ENCODE results near the gene ENTPD8.

Gene ENTPD8

DNA sequence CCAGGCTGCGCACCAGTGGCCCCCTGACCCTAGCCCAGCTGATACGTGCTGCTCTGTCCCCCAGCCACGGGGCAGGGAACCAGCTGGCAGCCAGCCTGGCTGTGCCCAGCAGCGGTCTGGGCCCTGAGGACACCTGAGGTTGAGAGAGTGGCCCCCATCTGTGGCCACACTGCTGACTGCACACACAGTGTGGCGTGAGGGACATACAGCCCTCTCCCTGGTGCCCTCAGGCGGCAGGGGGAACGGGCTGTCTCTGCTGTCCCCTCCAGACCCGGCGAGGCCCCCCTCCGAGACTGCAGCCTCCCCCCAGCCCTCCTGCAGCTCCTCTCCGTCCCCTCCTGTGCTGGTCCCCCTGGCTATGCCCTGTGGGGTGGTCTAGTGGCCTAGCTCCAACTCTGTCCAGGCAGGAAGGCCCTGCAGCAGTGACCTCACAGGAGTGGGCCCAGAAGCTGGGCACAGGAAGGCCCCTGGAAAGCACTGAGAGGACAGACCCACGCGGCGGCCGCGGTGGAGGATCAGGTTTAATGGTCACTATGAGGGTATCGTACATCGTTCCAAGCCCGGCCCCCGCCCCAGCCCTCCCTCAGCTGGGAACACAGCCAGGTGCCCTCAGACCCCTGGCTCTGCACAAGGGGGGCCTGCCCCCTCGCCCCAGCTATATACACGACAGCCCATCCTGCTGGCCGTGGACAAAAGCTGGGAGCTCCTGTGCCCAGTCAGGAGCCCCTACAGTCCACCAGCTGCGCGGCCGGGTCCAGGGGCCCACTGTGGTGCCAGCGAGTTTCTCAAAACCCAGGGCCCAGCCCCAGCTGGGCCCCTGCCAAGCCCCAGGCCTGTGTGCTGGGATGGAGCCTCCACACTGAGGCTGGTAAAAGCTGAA is 6.8 kb upstream of the ENTPD8 start:
- DNase-seq (ENCODE audit: low read depth in 2 of 2), result no peak

DNA sequence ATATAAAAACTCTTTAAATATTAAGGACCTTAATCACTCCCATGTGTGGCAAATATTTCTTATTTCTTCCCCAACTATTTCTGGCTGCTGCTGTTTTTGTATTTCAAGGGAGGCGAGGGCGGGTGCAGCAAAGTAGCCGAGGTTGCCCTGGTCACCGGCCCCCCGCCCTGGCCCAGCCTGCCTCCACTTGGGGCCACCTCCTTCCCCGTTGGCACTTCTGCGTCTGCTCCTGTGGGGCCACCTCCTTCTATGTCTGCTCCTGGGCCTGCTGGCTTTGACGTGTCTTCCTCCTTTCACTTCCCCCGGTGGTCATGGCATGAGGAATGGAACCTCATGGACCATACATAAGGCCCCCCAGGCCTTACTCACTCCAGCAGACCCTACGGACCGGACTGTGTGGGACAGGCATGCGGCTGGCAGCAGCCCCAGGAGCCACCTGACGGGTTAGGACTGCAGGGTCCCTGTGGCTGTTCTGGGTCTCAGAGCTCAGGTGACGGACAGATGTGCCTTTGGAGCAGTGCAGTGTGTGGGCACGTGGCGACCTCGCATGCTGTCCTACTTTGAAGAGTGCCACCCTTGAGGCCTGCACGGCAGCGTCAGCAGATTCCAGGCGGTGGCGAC is 5.8 kb upstream of the ENTPD8 start:
- DNase-seq (ENCODE audit: low read depth in 2 of 2), result no peak

GRCh38 chr9:137445930-137446431 is 4.8 kb upstream of the ENTPD8 start:
- DNase-seq (ENCODE audit: low read depth in 2 of 2), result no peak

GRCh38 chr9:137445275-137445807 is 4.2 kb upstream of the ENTPD8 start:
- DNase-seq (ENCODE audit: low read depth in 2 of 2), result peak; percentile 83 to 86

GRCh38 chr9:137444106-137444790 is 3.1 kb upstream of the ENTPD8 start:
- no peak for DNase-seq (ENCODE audit: low read depth in 2 of 2)

GRCh38 chr9:137441935-137442321 is 771 bp upstream of the ENTPD8 start:
- no peak for DNase-seq (ENCODE audit: low read depth in 2 of 2)

DNA sequence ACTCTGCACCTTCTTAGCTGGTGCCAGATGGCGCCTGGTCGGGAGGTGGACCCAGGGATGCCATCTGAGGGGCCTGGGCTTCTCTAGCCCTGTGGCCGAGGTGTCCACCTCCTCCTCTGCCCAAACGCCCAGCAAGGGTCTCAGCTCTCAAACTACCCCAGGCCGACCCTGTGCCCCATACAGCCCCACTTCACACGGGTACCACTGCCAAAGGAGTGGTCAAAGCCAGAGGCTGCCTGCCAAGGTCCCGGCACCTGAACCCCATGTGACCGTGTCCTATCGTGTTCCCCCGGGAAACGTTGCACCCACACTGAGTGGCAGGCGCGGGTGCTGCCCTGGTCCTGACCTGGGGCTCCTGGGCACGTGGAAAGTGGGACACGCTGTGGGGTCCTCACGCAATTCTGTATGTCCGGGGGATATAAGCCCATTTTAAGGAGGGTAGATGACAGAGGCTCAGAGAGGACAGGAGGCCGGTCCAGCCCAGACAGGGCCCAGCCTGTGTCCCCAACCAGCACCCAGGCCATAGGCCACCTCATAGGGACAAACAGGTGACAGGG is 1.9 kb downstream of the ENTPD8 start:
- no peak for DNase-seq (ENCODE audit: low read depth in 2 of 2)

DNA sequence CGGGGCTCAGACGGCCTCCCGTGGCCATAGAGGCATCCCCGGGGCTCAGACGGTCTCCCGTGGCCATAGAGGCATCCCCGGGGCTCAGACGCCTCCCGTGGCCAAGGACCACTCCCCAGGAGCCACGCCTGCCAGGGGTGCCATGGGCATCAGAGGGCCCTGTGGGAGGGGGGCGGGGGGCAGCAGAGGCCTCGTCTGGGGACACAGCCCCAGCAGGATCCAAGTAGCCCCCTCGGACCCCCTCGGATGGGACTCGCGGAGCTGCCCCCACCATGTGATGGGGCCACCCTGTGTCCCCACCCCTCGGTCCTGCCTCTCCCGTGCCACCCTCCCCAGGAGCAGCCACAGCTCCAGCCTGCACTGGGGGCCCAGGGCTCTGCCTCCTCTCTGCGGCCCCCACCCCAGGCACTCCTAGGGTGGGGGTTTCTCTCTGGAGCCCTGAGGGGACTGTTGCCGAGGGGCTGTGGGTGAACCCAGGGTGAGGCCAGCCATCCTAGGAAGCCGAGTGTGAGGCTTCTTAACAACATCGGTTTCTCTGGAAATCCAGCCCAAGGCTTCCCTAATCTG is 2.5 kb downstream of the ENTPD8 start:
- DNase-seq (ENCODE audit: low read depth in 2 of 2), result no peak

DNA sequence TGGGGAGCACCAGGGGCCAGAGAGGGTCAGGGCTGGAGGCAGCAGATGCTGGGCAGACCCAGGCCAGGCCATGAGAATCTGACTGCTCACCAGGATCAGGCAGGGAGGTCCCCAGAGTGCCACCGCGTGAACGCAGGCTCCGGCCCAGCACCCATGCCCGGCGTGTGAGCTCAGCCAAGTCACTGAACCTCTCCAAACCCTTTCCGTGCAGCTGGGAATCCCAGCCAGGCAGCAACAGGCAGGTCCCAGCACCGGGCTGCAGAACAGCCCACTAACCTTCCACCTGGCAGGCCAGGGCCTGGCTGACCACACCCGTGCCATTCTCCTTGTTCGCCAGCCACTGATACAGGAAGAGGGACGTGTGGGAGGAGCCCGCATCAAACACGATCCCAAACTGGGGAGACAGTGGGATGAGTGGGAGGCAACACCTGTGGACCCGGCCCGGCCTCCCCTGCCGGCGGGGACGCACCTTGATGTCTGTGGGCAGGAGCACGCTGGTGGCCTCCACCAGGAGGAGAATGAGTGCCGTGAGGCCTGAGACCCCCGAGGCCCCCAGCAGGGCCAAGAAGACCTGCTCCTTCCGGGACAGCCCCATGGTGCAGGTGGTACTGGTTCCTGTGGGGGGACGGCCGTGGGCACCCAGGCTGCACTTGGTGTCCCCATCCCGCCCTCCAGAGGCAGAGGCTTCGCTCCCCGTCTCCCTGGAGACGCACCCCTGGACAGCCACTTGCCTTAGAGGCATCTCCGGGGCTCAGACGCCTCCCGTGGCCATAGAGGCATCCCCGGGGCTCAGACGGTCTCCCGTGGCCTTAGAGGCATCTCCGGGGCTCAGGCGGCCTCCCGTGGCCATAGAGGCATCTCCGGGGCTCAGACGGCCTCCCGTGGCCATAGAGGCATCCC is 3.2 kb downstream of the ENTPD8 start:
- DNase-seq (ENCODE audit: low read depth in 2 of 2), result no peak

GRCh38 chr9:137436761-137437600 is 4.2 kb downstream of the ENTPD8 start:
- no peak for DNase-seq (ENCODE audit: low read depth in 2 of 2)

DNA sequence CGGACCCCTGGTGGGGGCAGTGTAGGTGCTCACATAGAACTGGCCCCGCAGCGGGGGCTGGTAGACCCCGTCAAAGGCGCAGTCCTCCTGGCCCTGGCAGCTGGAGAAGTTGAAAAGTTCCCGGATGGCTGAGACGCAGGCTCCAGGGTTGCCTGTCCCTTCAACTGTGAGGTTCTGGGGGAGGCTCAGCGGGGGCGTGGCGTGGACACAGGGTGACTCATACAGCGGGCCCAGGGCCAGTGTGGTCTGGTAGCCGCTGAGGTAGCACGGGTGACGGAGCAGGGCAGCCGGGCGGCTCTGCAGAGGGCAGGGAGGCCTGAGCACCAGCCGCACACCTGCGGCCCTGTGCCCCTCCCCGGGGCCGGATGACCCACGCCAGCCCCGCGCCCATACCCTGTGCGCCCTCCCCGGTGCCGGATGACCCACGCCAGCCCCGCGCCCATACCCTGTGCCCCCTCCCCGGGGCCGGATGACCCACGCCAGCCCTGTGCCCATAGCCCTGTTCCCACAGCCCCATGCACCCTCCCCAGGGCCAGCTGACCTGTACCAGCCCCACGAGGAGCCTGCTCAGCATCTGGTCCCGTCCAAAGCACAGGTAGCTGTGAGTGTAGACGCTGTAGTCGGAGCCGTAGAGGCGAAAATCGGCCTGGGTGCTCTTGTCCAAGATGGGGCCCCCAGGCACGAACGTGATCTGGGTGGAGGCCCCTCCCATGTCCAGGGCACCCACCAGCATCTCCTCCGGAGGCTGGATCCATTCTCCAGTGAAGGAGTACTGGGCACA is 5.0 kb downstream of the ENTPD8 start:
- DNase-seq (ENCODE audit: low read depth in 2 of 2), result no peak

DNA sequence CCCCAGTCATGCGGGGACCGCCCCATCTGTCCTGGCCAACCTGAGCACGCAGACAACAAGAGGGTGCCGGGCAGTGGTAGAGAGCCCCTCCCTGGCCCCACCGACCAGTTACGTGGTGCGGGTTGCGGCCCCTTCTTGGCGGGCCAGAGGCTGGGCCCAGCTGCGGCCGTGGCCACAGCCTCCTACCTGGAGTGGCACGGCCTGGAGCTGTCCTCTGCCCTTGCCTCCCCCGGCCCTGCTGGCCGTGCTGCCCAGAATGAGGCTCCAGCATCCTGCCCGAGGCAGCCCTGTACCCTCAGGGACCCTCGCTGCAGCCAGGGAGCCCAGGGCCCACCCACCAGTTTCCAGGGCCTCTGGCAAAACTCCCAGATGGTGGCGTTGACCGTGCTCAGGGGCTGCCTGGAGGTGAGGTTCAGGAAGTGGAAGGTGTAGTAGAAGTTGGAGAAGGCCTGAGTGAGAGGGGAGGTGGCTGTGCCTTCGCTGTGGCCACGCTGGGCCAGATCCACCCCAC is 5.7 kb downstream of the ENTPD8 start:
- DNase-seq (ENCODE audit: low read depth in 2 of 2), result no peak

DNA sequence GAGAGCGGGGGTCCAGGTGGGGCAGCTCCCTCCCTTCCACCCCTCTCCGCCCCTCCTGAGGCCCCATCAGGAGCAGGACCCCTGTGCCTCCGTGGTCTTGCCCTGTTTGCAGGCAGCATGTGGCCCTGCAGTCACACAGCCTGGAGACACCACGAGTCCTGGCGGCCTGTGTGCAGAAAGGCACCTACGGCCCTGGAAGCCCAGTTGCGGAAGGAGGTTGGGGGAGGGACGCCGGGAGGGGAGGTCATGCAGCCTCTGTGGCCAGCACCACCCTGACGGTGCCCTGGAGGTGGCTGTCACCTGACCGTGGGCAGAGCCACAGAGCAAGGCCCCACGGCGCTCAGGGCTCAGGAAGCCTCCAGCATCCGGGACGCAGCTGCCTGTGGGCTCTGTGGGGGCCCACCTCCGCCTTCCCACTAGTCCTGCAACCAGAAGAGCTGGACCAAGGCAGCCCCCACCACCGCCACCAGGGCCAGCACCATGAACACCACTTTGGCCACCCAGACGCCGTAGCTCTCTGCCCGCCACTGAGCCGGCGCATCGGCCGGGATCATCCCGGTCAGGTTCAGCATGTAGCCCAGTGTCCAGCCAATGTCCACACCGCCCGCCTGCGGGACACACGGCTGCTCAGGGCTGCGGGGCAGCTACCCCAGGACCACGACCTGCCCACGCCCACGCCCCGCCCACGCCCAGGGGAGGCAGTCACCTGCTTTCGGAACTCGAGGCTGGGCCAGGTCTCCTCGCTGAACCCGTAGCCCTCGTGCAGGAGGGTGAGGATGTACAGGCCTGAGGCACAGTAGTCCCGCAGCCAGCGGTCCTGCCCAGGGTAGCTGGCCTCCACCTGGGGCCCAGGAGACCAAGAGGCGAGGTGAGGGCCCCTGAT is 6.4 kb downstream of the ENTPD8 start:
- no peak for DNase-seq (ENCODE audit: low read depth in 2 of 2)

DNA sequence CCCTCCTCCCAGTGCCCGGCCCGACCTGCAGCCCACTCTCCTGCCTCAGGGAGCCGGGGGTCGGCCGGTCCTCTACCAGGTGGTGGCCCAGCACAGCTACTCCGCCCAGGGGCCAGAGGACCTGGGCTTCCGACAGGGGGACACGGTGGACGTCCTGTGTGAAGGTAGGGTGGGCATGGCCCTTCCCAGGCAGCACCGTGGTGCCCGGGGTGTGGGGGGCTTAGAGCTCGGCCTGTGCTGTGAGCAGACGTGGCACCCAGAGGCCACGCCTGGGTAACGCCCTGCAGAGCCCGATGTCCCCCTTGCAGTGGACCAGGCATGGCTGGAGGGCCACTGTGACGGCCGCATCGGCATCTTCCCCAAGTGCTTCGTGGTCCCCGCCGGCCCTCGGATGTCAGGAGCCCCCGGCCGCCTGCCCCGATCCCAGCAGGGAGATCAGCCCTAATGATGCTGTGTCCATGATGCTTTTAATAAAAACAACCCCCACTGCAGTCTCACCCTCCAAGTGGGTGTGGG is 7.2 kb downstream of the ENTPD8 start:
- no peak for DNase-seq (ENCODE audit: low read depth in 2 of 2)

GRCh38 chr9:137433349-137433915 is 7.7 kb downstream of the ENTPD8 start:
- no peak for DNase-seq (ENCODE audit: low read depth in 2 of 2)

DNA sequence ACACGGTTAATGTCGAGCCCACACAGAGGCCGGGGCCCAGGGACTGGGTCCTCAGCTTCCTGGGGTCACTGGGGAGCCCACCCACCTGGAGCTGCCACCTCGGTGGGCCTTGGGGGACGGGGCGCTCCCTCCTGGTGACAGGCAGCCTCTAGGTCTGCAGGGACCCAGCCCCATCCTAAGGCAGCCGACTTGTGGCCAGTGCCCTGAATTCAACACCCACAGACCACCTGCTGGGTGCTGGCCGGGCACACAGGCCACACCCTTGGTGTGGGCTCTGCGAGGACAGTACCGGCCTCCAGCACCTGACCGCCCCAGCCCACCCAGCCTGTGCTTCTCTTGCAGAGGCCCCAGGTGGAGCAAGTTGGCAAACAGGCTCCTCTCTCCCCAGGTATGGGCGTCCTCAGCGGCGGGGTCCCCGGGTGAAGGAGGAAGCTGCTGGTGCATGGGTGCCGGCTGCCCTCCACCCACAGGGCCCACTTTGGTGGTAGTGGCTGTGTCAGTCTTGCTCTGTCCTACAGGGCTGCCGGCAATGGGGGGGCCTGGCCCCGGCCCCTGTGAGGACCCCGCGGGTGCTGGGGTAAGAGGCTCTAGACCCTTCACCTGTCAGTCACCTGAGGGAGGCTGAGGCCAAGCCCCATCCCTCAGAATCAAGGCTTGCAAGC is 8.3 kb downstream of the ENTPD8 start:
- DNase-seq (ENCODE audit: low read depth in 2 of 2), result no peak

Measured in activated CD4-positive, alpha-beta T cell treated with anti-CD3 and anti-CD28 coated beads for 24 hours (primary cell).